ENCODE results near the gene FYB1. TPM values are rescaled to one million over a fixed set of nuclear protein-coding genes. Genes with fewer than 3 reads are reported as not detected.

Gene FYB1
- polyA plus RNA-seq, 2 donors: 0.86 to 1.4 TPM

- 93 to 96% methylated on average over 5 of the region's 5 CpGs for WGBS, 2 donors
Measured at GRCh38 chr5:39055768-39056398, 163.5 kb downstream of the FYB1 start.

More at GRCh38 chr5:39055768-39056398, 163.5 kb downstream of the FYB1 start:
- no peak overlapping the region for H3K4me3 ChIP-seq (ENCODE audit: low read depth in 1 of 2, low read length in 2 of 2)
- H3K27me3 ChIP-seq (ENCODE audit: control insufficient read depth in 1 of 2, insufficient read depth in 2 of 2, low read length in 2 of 2): no peaks in the 10 kb centered on the region
- H3K27ac ChIP-seq (ENCODE audit: low read depth in 2 of 2, low read length in 1 of 2): no peak overlapping the region
- H3K36me3 ChIP-seq (ENCODE audit: control insufficient read depth in 2 of 2, insufficient read depth in 2 of 2, low read length in 1 of 2): no peaks in the 10 kb centered on the region
- no peaks in the 10 kb centered on the region for H3K4me1 ChIP-seq (ENCODE audit: control insufficient read depth in 2 of 2, insufficient read depth in 2 of 2, low read length in 1 of 2)
- no peaks in the 10 kb centered on the region for H3K9me3 ChIP-seq (ENCODE audit: control insufficient read depth in 2 of 2, insufficient read depth in 1 of 2, low read depth in 1 of 2, low read length in 1 of 2)

Other genes with a start within 250 kb of the FYB1 start
- gene RICTOR, start 145.2 kb downstream of the FYB1 start, polyA plus RNA-seq: 1 to 10 TPM; 2.8 to 4.4 TPM
- not detected for gene C9, start 144.9 kb upstream of the FYB1 start, polyA plus RNA-seq
- gene DAB2, start 205.4 kb upstream of the FYB1 start, polyA plus RNA-seq: 1 to 10 TPM; 2.0 to 2.4 TPM

Measured in esophagus (tissue), 2 donors.